Neural cell (in vitro differentiated cells): ENCODE data around the gene CBFA2T3. TPM values are rescaled to one million over a fixed set of nuclear protein-coding genes. Genes with fewer than 3 reads are reported as not detected.

Experiments
- H2AFZ ChIP-seq: fragments of 200-600, 300-800 bp; sonication (generic), shearing (Covaris generic); 2 replicates; pipeline ENCODE4 v1.6.0; 2014; ENCODE audit warnings: low read depth, mild to moderate bottlenecking, antibody characterized with exemption, low read length, moderate library complexity
- H3F3A ChIP-seq: fragments of 200-600 bp; shearing (Covaris generic); 2 replicates; pipeline ENCODE4 v1.6.1; 2016; ENCODE audit warnings: mild to moderate bottlenecking, moderate library complexity, mixed read lengths, antibody characterized with exemption, low read length; ENCODE audit not compliant: insufficient read depth, poor library complexity, severe bottlenecking
- H3K27ac ChIP-seq: fragments of 200-600, 300-800 bp; sonication (generic), shearing (Covaris generic); 2 replicates; pipeline ENCODE4 v1.5.1; 2014; ENCODE audit warnings: mild to moderate bottlenecking, low read length, moderate library complexity
- H3K27me3 ChIP-seq: fragments of 300-800, 200-600 bp; sonication (generic), shearing (Covaris generic); 2 replicates; pipeline ENCODE4 v1.6.0; 2014; ENCODE audit warnings: mild to moderate bottlenecking, low read depth, low read length, moderate library complexity; ENCODE audit not compliant: insufficient read depth
- H3K36me3 ChIP-seq: fragments of 300-800, 200-600 bp; sonication (generic), shearing (Covaris generic); 2 replicates; pipeline ENCODE4 v1.5.1; 2014; ENCODE audit warnings: mild to moderate bottlenecking, antibody characterized with exemption, low read length, moderate library complexity; ENCODE audit not compliant: insufficient read depth
- H3K4me2 ChIP-seq: fragments of 300-800, 200-600 bp; sonication (generic), shearing (Covaris generic); 2 replicates; pipeline ENCODE4 v1.6.0; 2014; ENCODE audit warnings: mild to moderate bottlenecking, low read length
- H3K4me3 ChIP-seq: fragments of 300-800, 200-600 bp; sonication (generic), shearing (Covaris generic); 2 replicates; pipeline ENCODE4 v1.5.1; 2014; ENCODE audit warnings: mild to moderate bottlenecking, low read length, moderate library complexity
- H3K79me2 ChIP-seq: fragments of 200-600 bp; shearing (Covaris generic); replicated peaks from 2 replicates; pipeline ENCODE4 v1.6.0; 2014; ENCODE audit warnings: mild to moderate bottlenecking, low read length, moderate library complexity; ENCODE audit not compliant: insufficient read depth
- H3K9ac ChIP-seq: fragments of 300-800, 200-600 bp; sonication (generic), shearing (Covaris generic); 2 replicates; pipeline ENCODE4 v1.6.1; 2016; ENCODE audit warnings: mild to moderate bottlenecking, low read length, mixed read lengths
- H3K9me2 ChIP-seq: fragments of 200-600 bp; shearing (Covaris generic); 2 replicates; pipeline ENCODE4 v1.6.1; 2016; ENCODE audit warnings: mild to moderate bottlenecking, low read length, mixed read lengths; ENCODE audit not compliant: insufficient read depth
- H3K9me3 ChIP-seq: fragments of 200-600, 300-800 bp; sonication (generic), shearing (Covaris generic); 2 replicates; pipeline ENCODE4 v1.6.1; 2016; ENCODE audit warnings: mild to moderate bottlenecking, mixed run types, low read length, moderate library complexity, mixed read lengths
- H4K20me1 ChIP-seq: fragments of 200-600 bp; shearing (Covaris generic); 2 replicates; pipeline ENCODE4 v1.6.1; 2016; ENCODE audit warnings: mild to moderate bottlenecking, mixed run types; ENCODE audit not compliant: insufficient read depth
- CTCF ChIP-seq: fragments of 450-650 bp; IDR thresholded peaks from 2 replicates; pipeline ENCODE4 v1.5.1; 2014; ENCODE audit warnings: antibody characterized with exemption, mild to moderate bottlenecking, moderate library complexity; ENCODE audit not compliant: poor library complexity, severe bottlenecking
- EP300 ChIP-seq: fragments of 450-650 bp; conservative IDR thresholded peaks from 2 replicates; pipeline ENCODE4 v1.6.1; 2014; ENCODE audit warnings: antibody characterized with exemption, mild to moderate bottlenecking, moderate library complexity; ENCODE audit not compliant: poor library complexity, severe bottlenecking
- EZH2 ChIP-seq: fragments of 200-600, 300-800 bp; shearing (Covaris generic), sonication (generic); IDR thresholded peaks from 2 replicates; pipeline ENCODE4 v1.6.1; 2014; ENCODE audit warnings: antibody characterized with exemption, low read length, borderline replicate concordance, mild to moderate bottlenecking; ENCODE audit not compliant: insufficient read depth, poor library complexity, severe bottlenecking
- MXI1 ChIP-seq: fragments of 450-650 bp; conservative IDR thresholded peaks from 2 replicates; pipeline ENCODE4 v1.6.1; 2014; ENCODE audit warnings: antibody characterized with exemption, mild to moderate bottlenecking; ENCODE audit not compliant: poor library complexity, severe bottlenecking
- POLR2AphosphoS5 ChIP-seq: IDR thresholded peaks from 2 replicates; pipeline ENCODE4 v1.6.1; 2012
- RAD21 ChIP-seq: fragments of 450-650 bp; conservative IDR thresholded peaks from 2 replicates; pipeline ENCODE4 v1.6.1; 2014; ENCODE audit warnings: antibody characterized with exemption, mild to moderate bottlenecking, moderate library complexity
- REST ChIP-seq: IDR thresholded peaks from 2 replicates; pipeline ENCODE4 v1.6.1; 2012; ENCODE audit warnings: borderline replicate concordance
- SMC3 ChIP-seq: fragments of 450-650 bp; conservative IDR thresholded peaks from 2 replicates; pipeline ENCODE4 v1.6.1; 2014; ENCODE audit warnings: antibody characterized with exemption, mild to moderate bottlenecking, moderate library complexity; ENCODE audit not compliant: poor library complexity
- TAF1 ChIP-seq: IDR thresholded peaks from 2 replicates; pipeline ENCODE4 v1.6.1; 2012; ENCODE audit warnings: low read depth
- polyA plus RNA-seq: library from polyadenylated mRNA; depleted of rRNA; stranded (reverse); fragments of >200 nt; gene quantifications from 2 replicates; pipeline ENCODE4 v1.2.3, GENCODE V29; 2014

The CBFA2T3 gene
- polyA plus RNA-seq, 1 donor from 2014 or later: 2.1 TPM

GRCh38 chr16:88993946-88994600, 17.1 kb upstream of the CBFA2T3 start:
- no peaks in the 10 kb centered on the region for H3K27me3 ChIP-seq
- no peaks in the 10 kb centered on the region for H3F3A ChIP-seq
- no peak overlapping the region for H3K27ac ChIP-seq
- no peak overlapping the region for H2AFZ ChIP-seq
- no peak overlapping the region for H3K4me2 ChIP-seq
- no peak for TF ChIP-seq TAF1
- no peak for TF ChIP-seq RAD21
- TF ChIP-seq EP300: no peak
- no peak for TF ChIP-seq EZH2
- no peak for TF ChIP-seq REST
- TF ChIP-seq CTCF: no peak
- no peaks in the 10 kb centered on the region for H3K79me2 ChIP-seq
- no peak overlapping the region for H3K4me3 ChIP-seq
- H4K20me1 ChIP-seq: no peaks in the 10 kb centered on the region
- no peaks in the 10 kb centered on the region for H3K36me3 ChIP-seq
- H3K9me3 ChIP-seq: peaks cover 4% of the 10 kb centered on the region
- H3K9me2 ChIP-seq: no peaks in the 10 kb centered on the region
- H3K9ac ChIP-seq: no peak overlapping the region

DNA sequence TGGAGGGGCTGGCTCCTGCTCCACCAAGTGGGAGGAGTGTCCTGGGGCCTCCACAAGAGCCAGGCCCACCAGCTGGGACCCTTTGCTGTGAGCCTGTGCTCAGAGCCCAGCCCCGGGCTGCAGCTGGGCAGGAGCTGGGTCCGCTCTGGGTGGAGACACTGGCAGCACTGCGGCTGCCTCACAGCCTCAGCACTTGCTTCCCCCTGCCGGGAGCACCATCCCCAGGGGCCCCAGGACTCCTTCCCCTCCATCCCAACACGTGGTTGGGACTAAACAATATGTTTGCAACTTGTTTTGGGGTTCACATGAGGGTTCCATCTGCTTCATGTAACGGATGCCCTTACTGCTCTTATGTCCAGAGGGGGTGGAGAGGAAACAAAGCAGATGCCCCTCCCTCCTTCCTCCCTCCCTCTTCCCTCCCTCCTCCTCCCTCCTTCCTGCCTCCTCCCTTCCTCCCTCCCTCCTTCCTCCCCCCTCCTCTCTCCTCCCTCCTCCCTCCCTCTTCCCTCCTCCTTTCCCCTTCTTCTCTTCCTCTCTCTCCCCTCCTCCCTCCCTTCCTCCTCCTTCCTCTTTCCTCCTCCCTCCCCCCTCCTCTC, 16.3 kb upstream of the CBFA2T3 start:
- Histone ChIP-seq H3K9me2 (no peaks in the 10 kb centered on the region), H3K4me3 (no peak overlapping the region)

More for the DNA sequence above, 16.3 kb upstream of the CBFA2T3 start:
- no peaks in the 10 kb centered on the region for H4K20me1 ChIP-seq
- no peak overlapping the region for H3K9ac ChIP-seq
- no peak overlapping the region for H3K27ac ChIP-seq
- no peaks in the 10 kb centered on the region for H3K27me3 ChIP-seq
- H3K9me3 ChIP-seq: peaks cover 2% of the 10 kb centered on the region
- H2AFZ ChIP-seq: no peak overlapping the region
- no peaks in the 10 kb centered on the region for H3K79me2 ChIP-seq
- no peaks in the 10 kb centered on the region for H3F3A ChIP-seq
- no peaks in the 10 kb centered on the region for H3K36me3 ChIP-seq
- TF ChIP-seq EZH2 (no peak), MXI1 (no peak), REST (no peak), POLR2AphosphoS5 (no peak), RAD21 (no peak), SMC3 (no peak), TAF1 (no peak), EP300 (no peak), CTCF (no peak)
- no peak overlapping the region for H3K4me2 ChIP-seq
